HEK293 (cell line): Measurements from ENCODE around the gene AVP.

Experiments used
- CTCF ChIA-PET: fragments of 350-600 bp; formaldehyde crosslinking; extraction: SDS; loops from one replicate; lab custom pipeline; 2021; ENCODE audit warnings: antibody characterized with exemption; lab: Yijun Ruan, JAX
- POLR2A ChIA-PET: fragments of 300-600 bp; formaldehyde crosslinking; extraction: SDS; loops from one replicate; lab custom pipeline; 2020; ENCODE audit warnings: antibody characterized with exemption, inconsistent platforms; lab: Yijun Ruan, JAX
- H3K27ac ChIP-seq: fragments of 200-500 bp; sonication (Bioruptor generic); 2 replicates; pipeline ENCODE4 v1.5.1; 2014; ENCODE audit warnings: low read depth, low read length, control low read depth, inconsistent platforms; ENCODE audit errors: extremely low read depth
- H3K36me3 ChIP-seq, 2 experiments: fragments of 200-500 bp in 1 of 2; sonication (Bioruptor generic) in 1 of 2; 1 replicate in 1 of 2; 2 replicates in 1 of 2; pipeline ENCODE4 v1.5.1; 2014 to 2017; ENCODE audit warnings: inconsistent platforms in 2 of 2, low read length in 2 of 2; ENCODE audit not compliant: control insufficient read depth in 2 of 2, insufficient read depth in 1 of 2
- H3K4me1 ChIP-seq: fragments of 200-500 bp; sonication (Bioruptor generic); 2 replicates; pipeline ENCODE4 v1.5.1; 2014; ENCODE audit warnings: mild to moderate bottlenecking, low read length, inconsistent platforms; ENCODE audit not compliant: control insufficient read depth, insufficient read depth
- H3K4me3 ChIP-seq: 2 replicates; pipeline ENCODE4 v1.5.1; 2011; ENCODE audit warnings: low read depth, mild to moderate bottlenecking, control low read depth, low read length, moderate library complexity
- H3K9me3 ChIP-seq: fragments of 200-500 bp; sonication (Bioruptor generic); 2 replicates; pipeline ENCODE4 v1.5.1; 2014; ENCODE audit warnings: low read depth, low read length, inconsistent platforms; ENCODE audit not compliant: control insufficient read depth, insufficient read depth
- GLI4 ChIP-seq: fragments of 450-650 bp; formaldehyde crosslinking; IDR thresholded peaks from 2 replicates; pipeline ENCODE4 v1.5.1; 2016; ENCODE audit warnings: missing biosample characterization, missing genetic modification characterization
- GLIS1 ChIP-seq: fragments of 450-650 bp; formaldehyde crosslinking; IDR thresholded peaks from 2 replicates; pipeline ENCODE4 v1.5.1; 2016; ENCODE audit warnings: missing biosample characterization, missing genetic modification characterization
- HOXA7 ChIP-seq: sonication (generic); formaldehyde crosslinking; IDR thresholded peaks from 2 replicates; pipeline ENCODE4 v1.8.1; 2022; ENCODE audit warnings: missing genetic modification reagents, borderline replicate concordance
- HOXD13 ChIP-seq: sonication (generic); formaldehyde crosslinking; IDR thresholded peaks from 2 replicates; pipeline ENCODE4 v1.8.0; 2022; ENCODE audit warnings: missing genetic modification reagents, borderline replicate concordance
- IKZF3 ChIP-seq: fragments of 450-650 bp; IDR thresholded peaks from 2 replicates; pipeline ENCODE4 v1.5.0; 2018; ENCODE audit warnings: missing biosample characterization, mild to moderate bottlenecking, missing genetic modification characterization, moderate library complexity
- ZBTB17 ChIP-seq: fragments of 450-650 bp; formaldehyde crosslinking; IDR thresholded peaks from 2 replicates; pipeline ENCODE4 v1.5.1; 2016; ENCODE audit warnings: missing biosample characterization, missing genetic modification characterization
- ZBTB8A ChIP-seq: fragments of 450-650 bp; formaldehyde crosslinking; IDR thresholded peaks from 2 replicates; pipeline ENCODE4 v1.5.1; 2016; ENCODE audit warnings: missing biosample characterization, missing genetic modification characterization
- ZEB2 ChIP-seq: fragments of 450-650 bp; formaldehyde crosslinking; IDR thresholded peaks from 2 replicates; pipeline ENCODE4 v1.5.1; 2016; ENCODE audit warnings: missing biosample characterization, missing genetic modification characterization
- ZNF140 ChIP-seq: fragments of 450-650 bp; formaldehyde crosslinking; IDR thresholded peaks from 2 replicates; pipeline ENCODE4 v1.5.1; 2016; ENCODE audit warnings: missing biosample characterization, missing genetic modification characterization
- ZNF175 ChIP-seq: fragments of 450-650 bp; formaldehyde crosslinking; IDR thresholded peaks from 2 replicates; pipeline ENCODE4 v1.5.1; 2016; ENCODE audit warnings: missing biosample characterization, missing genetic modification characterization
- ZNF239 ChIP-seq: fragments of 450-650 bp; formaldehyde crosslinking; IDR thresholded peaks from 2 replicates; pipeline ENCODE4 v1.5.1; 2016; ENCODE audit warnings: missing biosample characterization, missing genetic modification characterization
- ZNF596 ChIP-seq: fragments of 450-650 bp; IDR thresholded peaks from 2 replicates; pipeline ENCODE4 v1.5.0; 2018; ENCODE audit warnings: missing biosample characterization, mild to moderate bottlenecking, missing genetic modification characterization, moderate library complexity
- ZNF701 ChIP-seq: fragments of 450-650 bp; formaldehyde crosslinking; IDR thresholded peaks from 2 replicates; pipeline ENCODE4 v1.5.1; 2016; ENCODE audit warnings: missing biosample characterization, missing genetic modification characterization
- TF ChIP-seq, protein P1 (sequence below): fragments of 450-650 bp; formaldehyde crosslinking; IDR thresholded peaks from 2 replicates; pipeline ENCODE4 v1.5.1; 2016; ENCODE audit warnings: missing biosample characterization, missing genetic modification characterization

The AVP gene

DNA sequence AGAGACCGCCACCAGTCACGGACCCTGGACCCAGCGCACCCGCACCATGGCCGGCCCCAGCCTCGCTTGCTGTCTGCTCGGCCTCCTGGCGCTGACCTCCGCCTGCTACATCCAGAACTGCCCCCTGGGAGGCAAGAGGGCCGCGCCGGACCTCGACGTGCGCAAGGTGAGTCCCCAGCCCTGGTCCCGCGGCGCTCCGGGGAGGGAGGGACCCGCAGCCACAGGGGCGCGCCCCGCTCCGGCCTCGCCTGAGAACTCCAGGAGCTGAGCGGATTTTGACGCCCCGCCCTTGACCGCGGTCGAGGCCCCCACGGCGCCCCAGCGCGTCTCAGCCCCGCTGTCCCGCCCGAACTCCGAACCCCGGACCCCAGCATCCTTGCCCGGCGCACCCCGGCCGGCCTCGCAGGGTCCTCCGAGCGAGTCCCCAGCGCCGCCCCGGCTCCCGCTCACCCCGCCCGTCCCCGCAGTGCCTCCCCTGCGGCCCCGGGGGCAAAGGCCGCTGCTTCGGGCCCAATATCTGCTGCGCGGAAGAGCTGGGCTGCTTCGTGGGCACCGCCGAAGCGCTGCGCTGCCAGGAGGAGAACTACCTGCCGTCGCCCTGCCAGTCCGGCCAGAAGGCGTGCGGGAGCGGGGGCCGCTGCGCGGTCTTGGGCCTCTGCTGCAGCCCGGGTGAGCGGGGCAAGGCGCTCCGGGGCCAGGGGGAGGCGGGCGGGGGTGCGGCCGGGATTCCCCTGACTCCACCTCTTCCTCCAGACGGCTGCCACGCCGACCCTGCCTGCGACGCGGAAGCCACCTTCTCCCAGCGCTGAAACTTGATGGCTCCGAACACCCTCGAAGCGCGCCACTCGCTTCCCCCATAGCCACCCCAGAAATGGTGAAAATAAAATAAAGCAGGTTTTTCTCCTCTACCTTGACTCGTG, 12.7 kb downstream of the AVP start, which contains the start of gene OXT:
Gene OXT, plus strand, starts transcription at position 11 of the 920 bp plus-strand sequence. Its CDS starts 36 bp downstream, at position 47.
- Histone ChIP-seq H3K4me1 (no peaks in the 10 kb centered on the region), H3K36me3 (no peaks in the 10 kb centered on the region), H3K9me3 (no peaks in the 10 kb centered on the region), H3K27ac (no peak within 1 kb of the TSS), H3K4me3 (no peak within 1 kb of the TSS)
- POLR2A ChIA-PET: no interaction called here
- no peak for TF ChIP-seq ZBTB17
- TF ChIP-seq ZNF596 (tag by site-specific recombination): no peak
- no peak for TF ChIP-seq ZEB2 (tag by site-specific recombination)
- TF ChIP-seq ZNF140 (tag by site-specific recombination): no peak
- TF ChIP-seq GLI4: no peak
- no peak for TF ChIP-seq HOXA7
- TF ChIP-seq GLIS1 (tag by site-specific recombination): no peak
- no peak for TF ChIP-seq IKZF3 (tag by site-specific recombination)
- CTCF ChIA-PET: no interaction called here

- H3K9me3 ChIP-seq: no peaks in the 10 kb centered on the region
- CTCF ChIA-PET: interaction anchor here (1.1 kb wide), 1 partner anchor 18 kb away, joined by 3 read pairs; no protein-coding TSS in a partner anchor
- TF ChIP-seq ZNF701 (tag by site-specific recombination) (no peak), ZNF239 (tag by site-specific recombination) (no peak)
- TF ChIP-seq, all 188 proteins: peak for 0
- Histone ChIP-seq H3K27ac (no peak overlapping the region), H3K4me3 (no peak overlapping the region), H3K36me3 (no peaks in the 10 kb centered on the region), H3K4me1 (no peaks in the 10 kb centered on the region)
- POLR2A ChIA-PET: no interaction called here
These were observed 13.3 kb downstream of the AVP start for GRCh38 chr20:3071266-3071609.

- H3K4me1 ChIP-seq: no peaks in the 10 kb centered on the region
- H3K9me3 ChIP-seq: no peaks in the 10 kb centered on the region
- ChIA-PET CTCF (interaction anchor here (1.1 kb wide), 2 partner anchors 12 to 17 kb away, joined by 3 read pairs; no protein-coding TSS in a partner anchor), POLR2A (no interaction called here)
- H3K27ac ChIP-seq: no peak overlapping the region
- TF ChIP-seq ZBTB8A (tag by site-specific recombination) (no peak), HOXD13 (CRISPR knock-in tag) (no peak)
- H3K4me3 ChIP-seq: no peak overlapping the region
- H3K36me3 ChIP-seq: no peaks in the 10 kb centered on the region
These were observed 13.8 kb downstream of the AVP start for GRCh38 chr20:3070725-3071124.

GRCh38 chr20:3068986-3069900, 15.3 kb downstream of the AVP start:
- H3K4me3 ChIP-seq: no peak overlapping the region
- no peak overlapping the region for H3K27ac ChIP-seq
- ChIA-PET CTCF (interaction anchor here (0.7 to 1.5 kb wide), 4 partner anchors 10 to 118 kb away, joined by 3 to 10 read pairs (median 4); no protein-coding TSS in a partner anchor), POLR2A (interaction anchor here (0.6 kb wide), 1 partner anchor 16 kb away, joined by 3 read pairs; no protein-coding TSS in a partner anchor)
- H3K4me1 ChIP-seq: no peaks in the 10 kb centered on the region
- TF ChIP-seq ZNF175 (tag by site-specific recombination): no peak
- TF ChIP-seq, protein P1, sequence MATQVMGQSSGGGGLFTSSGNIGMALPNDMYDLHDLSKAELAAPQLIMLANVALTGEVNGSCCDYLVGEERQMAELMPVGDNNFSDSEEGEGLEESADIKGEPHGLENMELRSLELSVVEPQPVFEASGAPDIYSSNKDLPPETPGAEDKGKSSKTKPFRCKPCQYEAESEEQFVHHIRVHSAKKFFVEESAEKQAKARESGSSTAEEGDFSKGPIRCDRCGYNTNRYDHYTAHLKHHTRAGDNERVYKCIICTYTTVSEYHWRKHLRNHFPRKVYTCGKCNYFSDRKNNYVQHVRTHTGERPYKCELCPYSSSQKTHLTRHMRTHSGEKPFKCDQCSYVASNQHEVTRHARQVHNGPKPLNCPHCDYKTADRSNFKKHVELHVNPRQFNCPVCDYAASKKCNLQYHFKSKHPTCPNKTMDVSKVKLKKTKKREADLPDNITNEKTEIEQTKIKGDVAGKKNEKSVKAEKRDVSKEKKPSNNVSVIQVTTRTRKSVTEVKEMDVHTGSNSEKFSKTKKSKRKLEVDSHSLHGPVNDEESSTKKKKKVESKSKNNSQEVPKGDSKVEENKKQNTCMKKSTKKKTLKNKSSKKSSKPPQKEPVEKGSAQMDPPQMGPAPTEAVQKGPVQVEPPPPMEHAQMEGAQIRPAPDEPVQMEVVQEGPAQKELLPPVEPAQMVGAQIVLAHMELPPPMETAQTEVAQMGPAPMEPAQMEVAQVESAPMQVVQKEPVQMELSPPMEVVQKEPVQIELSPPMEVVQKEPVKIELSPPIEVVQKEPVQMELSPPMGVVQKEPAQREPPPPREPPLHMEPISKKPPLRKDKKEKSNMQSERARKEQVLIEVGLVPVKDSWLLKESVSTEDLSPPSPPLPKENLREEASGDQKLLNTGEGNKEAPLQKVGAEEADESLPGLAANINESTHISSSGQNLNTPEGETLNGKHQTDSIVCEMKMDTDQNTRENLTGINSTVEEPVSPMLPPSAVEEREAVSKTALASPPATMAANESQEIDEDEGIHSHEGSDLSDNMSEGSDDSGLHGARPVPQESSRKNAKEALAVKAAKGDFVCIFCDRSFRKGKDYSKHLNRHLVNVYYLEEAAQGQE (tag by site-specific recombination): peak; percentile 78
- no peaks in the 10 kb centered on the region for H3K36me3 ChIP-seq
- no peaks in the 10 kb centered on the region for H3K9me3 ChIP-seq
